LoVo (cell line): ENCODE measurements around the gene UNKL.

Experiments
- DNase-seq: peaks from one replicate; pipeline ENCODE4 v3.0.0-alpha.2; 2016; ENCODE audit warnings: low spot score

UNKL gene

GRCh38 chr16:1351582-1352362, 62.7 kb downstream of the UNKL start, which contains the start of the genes GNPTG and TSR3:
GNPTG (plus strand) TSS chr16:1351931; CDS start chr16:1351966, 35 bp downstream.
TSR3 (minus strand) TSS chr16:1351878; CDS start chr16:1351804, 74 bp downstream.
- peak; percentile 88 for DNase-seq

- DNase-seq, result no peak
Observed at GRCh38 chr16:1351215-1351581, 63.3 kb downstream of the UNKL start.

GRCh38 chr16:1350691-1351090, 63.8 kb downstream of the UNKL start:
- DNase-seq, result no peak

GRCh38 chr16:1349951-1350350, 64.6 kb downstream of the UNKL start:
- DNase-seq, result no peak

GRCh38 chr16:1349351-1349750, 65.2 kb downstream of the UNKL start:
- no peak for DNase-seq

GRCh38 chr16:1348926-1349325, 65.6 kb downstream of the UNKL start:
- DNase-seq, result no peak

GRCh38 chr16:1348441-1348840, 66.1 kb downstream of the UNKL start:
- DNase-seq, result no peak

- no peak for DNase-seq
Observed at GRCh38 chr16:1347962-1348361, 66.5 kb downstream of the UNKL start.

GRCh38 chr16:1347286-1347855, 67.1 kb downstream of the UNKL start:
- no peak for DNase-seq

- DNase-seq, result no peak
Observed at GRCh38 chr16:1346422-1347285, 67.8 kb downstream of the UNKL start.

- no peak for DNase-seq
Observed at GRCh38 chr16:1345651-1346421, 68.7 kb downstream of the UNKL start.

- DNase-seq, result no peak
Observed at GRCh38 chr16:1345087-1345486, 69.4 kb downstream of the UNKL start.

GRCh38 chr16:1344499-1344898, 70.0 kb downstream of the UNKL start:
- no peak for DNase-seq

GRCh38 chr16:1343428-1344242, 70.9 kb downstream of the UNKL start:
- DNase-seq, result no peak

- DNase-seq, result peak; percentile 93
Observed at GRCh38 chr16:1342526-1343427, 71.7 kb downstream of the UNKL start.

GRCh38 chr16:1341495-1342420, 72.7 kb downstream of the UNKL start:
- no peak for DNase-seq

- DNase-seq, result no peak
Observed at GRCh38 chr16:1340730-1341494, 73.6 kb downstream of the UNKL start.
